B cell (primary cell): ENCODE measurements around the gene LBHD1. TPM values are rescaled to one million over a fixed set of nuclear protein-coding genes. Genes with fewer than 3 reads are reported as not detected.

ENCODE experiments used
- ATAC-seq: fragments of 200-7000 bp; cut with Tn5 transposase; one replicate; pipeline ENCODE4 v1.10.0; 2021; ENCODE audit warnings: low read depth, mild to moderate bottlenecking, moderate number of reproducible peaks, moderate library complexity
- CTCF ChIA-PET: fragments of 350-600 bp; sonication (Branson Sonifier 250); formaldehyde crosslinking; loops from one replicate; lab custom pipeline; 2021; ENCODE audit warnings: antibody characterized with exemption, inconsistent platforms; lab: Charles Lee
- POLR2A ChIA-PET: fragments of 350-600 bp; sonication (Branson Sonifier 250); formaldehyde crosslinking; loops from one replicate; lab custom pipeline; 2021; ENCODE audit warnings: antibody characterized with exemption; lab: Charles Lee
- DNase-seq: peaks from one replicate; pipeline ENCODE4 v3.0.0; 2013
- H2AFZ ChIP-seq: 2 replicates; pipeline ENCODE4 v1.6.1; 2012; ENCODE audit warnings: mild to moderate bottlenecking, low read depth, low read length; ENCODE audit not compliant: insufficient read depth, poor library complexity, severe bottlenecking
- H3K27ac ChIP-seq, 2 donors: 1 replicate in 1 of 2; 2 replicates in 1 of 2; pipeline ENCODE4 v1.5.1; 2012 to 2013; ENCODE audit warnings: low read length in 2 of 2, mild to moderate bottlenecking in 2 of 2, moderate library complexity in 1 of 2
- H3K27me3 ChIP-seq, 4 experiments: fragments of 200-600 bp in 1 of 4; sonication (generic) in 1 of 4; replicated peaks in 1 of 4; 1 replicate in 2 of 4; 2 replicates in 2 of 4; pipeline versions ENCODE4 v1.6.1 to v1.7.0; 2013 to 2016; ENCODE audit warnings: low read length in 3 of 4, mild to moderate bottlenecking in 2 of 4, mixed read lengths in 1 of 4, moderate library complexity in 1 of 4; ENCODE audit not compliant: insufficient read depth in 4 of 4, control insufficient read depth in 3 of 4; ENCODE audit errors: control extremely low read depth in 1 of 4
- H3K36me3 ChIP-seq, 2 experiments: replicated peaks in 1 of 2; 1 replicate in 1 of 2; 2 replicates in 1 of 2; pipeline versions ENCODE4 v1.6.1 to v1.7.1; 2013; ENCODE audit warnings: low read length in 1 of 2; ENCODE audit not compliant: insufficient read depth in 2 of 2, control insufficient read depth in 1 of 2; ENCODE audit errors: control extremely low read depth in 1 of 2, extremely low read depth in 1 of 2
- H3K4me1 ChIP-seq, 2 donors: fragments of 200-600 bp in 1 of 2; sonication (generic) in 1 of 2; 1 replicate in 1 of 2; 2 replicates in 1 of 2; pipeline versions ENCODE4 v1.5.1 to v1.6.1; 2013 to 2017; ENCODE audit warnings: low read length in 2 of 2; ENCODE audit not compliant: control insufficient read depth in 2 of 2, insufficient read depth in 2 of 2
- H3K4me2 ChIP-seq: replicated peaks from 2 replicates; pipeline ENCODE3; 2012; ENCODE audit warnings: mild to moderate bottlenecking, low read depth, low read length; ENCODE audit not compliant: poor library complexity, severe bottlenecking
- H3K4me3 ChIP-seq, 5 experiments: fragments of 200-600 bp in 1 of 5; sonication (generic) in 1 of 5; 1 replicate in 3 of 5; 2 replicates in 2 of 5; pipeline versions ENCODE4 v1.5.1 to v1.7.0; 2011 to 2016; ENCODE audit warnings: low read length in 4 of 5, mild to moderate bottlenecking in 4 of 5, low read depth in 2 of 5, control low read depth in 1 of 5, moderate library complexity in 1 of 5; ENCODE audit not compliant: insufficient read depth in 1 of 5; ENCODE audit errors: control extremely low read depth in 1 of 5, extremely low read depth in 1 of 5
- H3K79me2 ChIP-seq: fragments of 200-600 bp; sonication (generic); one replicate; pipeline ENCODE4 v1.6.0; 2016; ENCODE audit warnings: low read length; ENCODE audit not compliant: control insufficient read depth, insufficient read depth
- H3K9ac ChIP-seq: fragments of 200-600 bp; sonication (generic); 2 replicates; pipeline ENCODE4 v1.6.1; 2017; ENCODE audit warnings: mild to moderate bottlenecking, low read length, moderate library complexity
- H3K9me3 ChIP-seq, 3 donors: one replicate each; pipeline versions ENCODE4 v1.6.1 to v1.7.1; 2013; ENCODE audit warnings: low read length in 2 of 3; ENCODE audit not compliant: control insufficient read depth in 2 of 3, insufficient read depth in 1 of 3; ENCODE audit errors: control extremely low read depth in 1 of 3
- H4K20me1 ChIP-seq: 2 replicates; pipeline ENCODE4 v1.6.0; 2012; ENCODE audit warnings: mild to moderate bottlenecking, low read length; ENCODE audit not compliant: insufficient read depth, control insufficient read depth, poor library complexity, severe bottlenecking
- H3K27ac Mint-ChIP-seq: one replicate; pipeline ENCODE4 v1.8.0; 2021; ENCODE audit warnings: mixed read lengths
- H3K27me3 Mint-ChIP-seq: one replicate; pipeline ENCODE4 v1.8.0; 2021; ENCODE audit warnings: mixed read lengths
- H3K4me1 Mint-ChIP-seq: one replicate; pipeline ENCODE4 v1.8.0; 2021; ENCODE audit warnings: mixed read lengths
- H3K4me3 Mint-ChIP-seq: one replicate; pipeline ENCODE4 v1.8.0; 2021; ENCODE audit warnings: mixed read lengths
- H3K9me3 Mint-ChIP-seq: one replicate; pipeline ENCODE4 v1.8.0; 2022; ENCODE audit warnings: mixed read lengths; ENCODE audit not compliant: insufficient read depth
- EZH2 ChIP-seq: IDR thresholded peaks from 2 replicates; pipeline ENCODE4 v1.6.1; 2012; ENCODE audit warnings: borderline replicate concordance, low read depth, mild to moderate bottlenecking, moderate library complexity, low read length; ENCODE audit not compliant: insufficient read depth, poor library complexity, severe bottlenecking
- WGBS: methylation state at CpG from one replicate; pipeline ENCODE4 v1.1.5; 2013; ENCODE audit warnings: missing lambda C conversion rate; ENCODE audit not compliant: insufficient coverage; 5-methylcytosine and 5-hydroxymethylcytosine counted together
- intact Hi-C: fragments of 100-400 bp; cut with micrococcal nuclease; formaldehyde crosslinking; loops from one replicate; pipeline ENCODE4 v1.10.0; 2022
- polyA minus RNA-seq: library from RNA; depleted of rRNA, polyadenylated mRNA; stranded (reverse); fragments of >200 nt; gene quantifications from 2 replicates; pipeline ENCODE4 v1.2.3, GENCODE V29; 2012
- polyA plus RNA-seq: library from polyadenylated mRNA; depleted of rRNA; stranded (reverse); fragments of >200 nt; gene quantifications from 2 replicates; pipeline ENCODE4 v1.2.3, GENCODE V29; 2012
- total RNA-seq, 2 donors: library from RNA; stranded (reverse); fragments of 120-200 nt in 1 of 2; gene quantifications; 1 replicate in 1 of 2; 2 replicates in 1 of 2; pipeline versions ENCODE4 v1.2.3 to v1.2.4, GENCODE V29; 2013 to 2022
- TF ChIP-seq, protein P1 (sequence below): fragments of 200-600 bp; IDR thresholded peaks from one replicate; pipeline ENCODE4 v1.8.0; 2022; ENCODE audit warnings: antibody characterized with exemption, mild to moderate bottlenecking

The LBHD1 gene
- 32.5 and 33.3 TPM in 2 replicates for total RNA-seq
- 9.0 TPM for total RNA-seq (2013)
- polyA plus RNA-seq, result 19.3 and 23.3 TPM in 2 replicates
- polyA minus RNA-seq, result 4.5 and 7.7 TPM in 2 replicates

DNA sequence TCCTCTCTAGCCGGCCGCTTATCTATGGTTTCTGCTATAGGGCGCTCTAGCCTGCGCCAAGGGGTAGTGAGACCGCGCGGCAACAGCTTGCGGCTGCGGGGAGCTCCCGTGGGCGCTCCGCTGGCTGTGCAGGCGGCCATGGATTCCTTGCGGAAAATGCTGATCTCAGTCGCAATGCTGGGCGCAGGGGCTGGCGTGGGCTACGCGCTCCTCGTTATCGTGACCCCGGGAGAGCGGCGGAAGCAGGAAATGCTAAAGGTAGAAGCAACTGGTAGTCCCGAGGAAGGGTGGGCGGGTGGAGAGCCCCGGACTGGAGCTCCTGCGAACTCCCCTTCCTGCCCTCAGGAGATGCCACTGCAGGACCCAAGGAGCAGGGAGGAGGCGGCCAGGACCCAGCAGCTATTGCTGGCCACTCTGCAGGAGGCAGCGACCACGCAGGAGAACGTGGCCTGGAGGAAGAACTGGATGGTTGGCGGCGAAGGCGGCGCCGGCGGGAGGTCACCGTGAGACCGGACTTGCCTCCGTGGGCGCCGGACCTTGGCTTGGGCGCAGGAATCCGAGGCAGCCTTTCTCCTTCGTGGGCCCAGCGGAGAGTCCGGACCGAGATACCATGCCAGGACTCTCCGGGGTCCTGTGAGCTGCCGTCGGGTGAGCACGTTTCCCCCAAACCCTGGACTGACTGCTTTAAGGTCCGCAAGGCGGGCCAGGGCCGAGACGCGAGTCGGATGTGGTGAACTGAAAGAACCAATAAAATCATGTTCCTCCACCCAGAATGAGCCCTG is at the start of gene LBHD1, which contains the start of gene UQCC3:
TSS of gene LBHD1 (minus strand) at position 660 of the 782 bp plus-strand sequence. CDS start 2,236 bp downstream, outside the sequence.
TSS of gene UQCC3 (plus strand) at position 66 of the 782 bp plus-strand sequence. CDS start at position 139, 73 bp downstream.
- no peaks in the 10 kb centered on the region for H3K27me3 ChIP-seq
- H3K4me2 ChIP-seq, result peak within 1 kb of the TSS; percentile 94
- intact Hi-C loops, result loop anchor here (1.0 to 2.0 kb wide), 6 partner anchors 7 to 209 kb away; partner anchors contain the start of genes GANAB, HNRNPUL2, INTS5 and SLC3A2
- peaks cover 21 to 36% of the 10 kb centered on the region in 2 donors for H3K4me1 ChIP-seq
- peaks cover 3 to 24% of the 10 kb centered on the region in 2 experiments for H3K36me3 ChIP-seq
- peaks cover 5% of the 10 kb centered on the region for H4K20me1 ChIP-seq
- ChIA-PET CTCF (interaction anchor here (0.6 to 2.5 kb wide), 12 partner anchors 9 to 186 kb away, joined by 3 to 13 read pairs (median 4); partner anchors contain the start of genes B3GAT3, EEF1G, INTS5 and TUT1), POLR2A (interaction anchor here (0.6 to 2.8 kb wide), 22 partner anchors 8 to 220 kb away, joined by 3 to 21 read pairs (median 5); partner anchors contain the start of genes B3GAT3, EEF1G, GANAB and HNRNPUL2)
- peak within 1 kb of the TSS; percentile 100 for H3K4me3 Mint-ChIP-seq
- peak within 1 kb of the TSS; percentile 56 to 71 for H3K27ac ChIP-seq
- peak within 1 kb of the TSS; percentile 85 to 97 (median 87) for H3K4me3 ChIP-seq
- ATAC-seq, result peak; percentile 77
- no peaks in the 10 kb centered on the region for H3K9me3 ChIP-seq
- peak; percentile 86 for DNase-seq
- peaks cover 48% of the 10 kb centered on the region for H3K4me1 Mint-ChIP-seq
- WGBS, result under 1% methylated on average over 59 of the region's 59 CpGs
- H3K27me3 Mint-ChIP-seq, result no peaks in the 10 kb centered on the region
- H2AFZ ChIP-seq, result peak within 1 kb of the TSS; percentile 92
- peak within 1 kb of the TSS; percentile 97 for H3K9ac ChIP-seq
- no peak for TF ChIP-seq EZH2
- TF ChIP-seq, protein P1, sequence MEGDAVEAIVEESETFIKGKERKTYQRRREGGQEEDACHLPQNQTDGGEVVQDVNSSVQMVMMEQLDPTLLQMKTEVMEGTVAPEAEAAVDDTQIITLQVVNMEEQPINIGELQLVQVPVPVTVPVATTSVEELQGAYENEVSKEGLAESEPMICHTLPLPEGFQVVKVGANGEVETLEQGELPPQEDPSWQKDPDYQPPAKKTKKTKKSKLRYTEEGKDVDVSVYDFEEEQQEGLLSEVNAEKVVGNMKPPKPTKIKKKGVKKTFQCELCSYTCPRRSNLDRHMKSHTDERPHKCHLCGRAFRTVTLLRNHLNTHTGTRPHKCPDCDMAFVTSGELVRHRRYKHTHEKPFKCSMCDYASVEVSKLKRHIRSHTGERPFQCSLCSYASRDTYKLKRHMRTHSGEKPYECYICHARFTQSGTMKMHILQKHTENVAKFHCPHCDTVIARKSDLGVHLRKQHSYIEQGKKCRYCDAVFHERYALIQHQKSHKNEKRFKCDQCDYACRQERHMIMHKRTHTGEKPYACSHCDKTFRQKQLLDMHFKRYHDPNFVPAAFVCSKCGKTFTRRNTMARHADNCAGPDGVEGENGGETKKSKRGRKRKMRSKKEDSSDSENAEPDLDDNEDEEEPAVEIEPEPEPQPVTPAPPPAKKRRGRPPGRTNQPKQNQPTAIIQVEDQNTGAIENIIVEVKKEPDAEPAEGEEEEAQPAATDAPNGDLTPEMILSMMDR, result no peak
- peaks cover 63% of the 10 kb centered on the region for H3K79me2 ChIP-seq
- peak within 1 kb of the TSS; percentile 97 for H3K27ac Mint-ChIP-seq
- H3K9me3 Mint-ChIP-seq, result no peaks in the 10 kb centered on the region
